Activated T-helper 1 cell treated with Interleukin-2 at 50 U/mL for 16 hours (primary cell): Measurements from ENCODE around the gene RAB9A.
"Not testable (repeated sequence)": the region's sequence is repeated elsewhere in the genome, so short reads cannot be mapped to it uniquely, and the experiment has no call there.

Experiments used
- DNase-seq: peaks from one replicate; pipeline ENCODE4 v3.0.0-alpha.2; 2020; ENCODE audit warnings: low read depth

RAB9A gene

GRCh38 chrX:13688958-13689740, at the start of gene RAB9A:
TSS of gene RAB9A (plus strand) at chrX:13689128. CDS start at chrX:13708747, 19,619 bp downstream.
- peak; percentile 72 for DNase-seq

GRCh38 chrX:13641684-13642083, 47.2 kb upstream of the RAB9A start:
- not testable (repeated sequence) for DNase-seq

GRCh38 chrX:13645464-13646153, 43.3 kb upstream of the RAB9A start:
- no peak for DNase-seq

GRCh38 chrX:13646154-13646549, 42.8 kb upstream of the RAB9A start:
- DNase-seq = no peak

- peak; percentile 18 for DNase-seq
Observed at GRCh38 chrX:13647709-13648212, 41.2 kb upstream of the RAB9A start.

- DNase-seq = not testable (repeated sequence)
Observed at GRCh38 chrX:13648336-13648735, 40.6 kb upstream of the RAB9A start.

- no peak for DNase-seq
Observed at GRCh38 chrX:13649838-13650237, 39.1 kb upstream of the RAB9A start.

- no peak for DNase-seq
Observed at GRCh38 chrX:13650318-13650717, 38.6 kb upstream of the RAB9A start.

GRCh38 chrX:13651150-13651549, 37.8 kb upstream of the RAB9A start:
- no peak for DNase-seq

GRCh38 chrX:13652287-13652793, 36.6 kb upstream of the RAB9A start:
- DNase-seq = no peak

- peak; percentile 95 for DNase-seq
Observed at GRCh38 chrX:13652850-13653693, 35.9 kb upstream of the RAB9A start, which contains the start of gene TCEANC. TSS of gene TCEANC (plus strand) at chrX:13653141. CDS start at chrX:13662509, 9,368 bp downstream.

- DNase-seq = no peak
Observed at GRCh38 chrX:13654116-13654515, 34.8 kb upstream of the RAB9A start.

- DNase-seq = no peak
Observed at GRCh38 chrX:13655674-13656073, 33.3 kb upstream of the RAB9A start.

GRCh38 chrX:13658602-13659001, 30.3 kb upstream of the RAB9A start:
- DNase-seq = no peak

GRCh38 chrX:13659063-13659462, 29.9 kb upstream of the RAB9A start:
- no peak for DNase-seq

- no peak for DNase-seq
Observed at GRCh38 chrX:13661735-13662288, 27.1 kb upstream of the RAB9A start.

- DNase-seq = no peak
Observed at GRCh38 chrX:13662355-13662791, 26.6 kb upstream of the RAB9A start.

- no peak for DNase-seq
Observed at GRCh38 chrX:13664020-13664419, 24.9 kb upstream of the RAB9A start.

GRCh38 chrX:13666836-13667235, 22.1 kb upstream of the RAB9A start:
- DNase-seq = no peak

- no peak for DNase-seq
Observed at GRCh38 chrX:13667919-13668318, 21.0 kb upstream of the RAB9A start.

GRCh38 chrX:13669246-13669737, 19.6 kb upstream of the RAB9A start:
- DNase-seq = peak; percentile 9
